ENCODE results near the gene CYS1. TPM values are rescaled to one million over a fixed set of nuclear protein-coding genes. Genes with fewer than 3 reads are reported as not detected.

The CYS1 gene
- total and polyA plus RNA-seq, 2 of the 13 experiments (the other 11 are each of a cell fraction or from before 2014, with no cell fraction given): 0.04 TPM; not detected in 1

DNA sequence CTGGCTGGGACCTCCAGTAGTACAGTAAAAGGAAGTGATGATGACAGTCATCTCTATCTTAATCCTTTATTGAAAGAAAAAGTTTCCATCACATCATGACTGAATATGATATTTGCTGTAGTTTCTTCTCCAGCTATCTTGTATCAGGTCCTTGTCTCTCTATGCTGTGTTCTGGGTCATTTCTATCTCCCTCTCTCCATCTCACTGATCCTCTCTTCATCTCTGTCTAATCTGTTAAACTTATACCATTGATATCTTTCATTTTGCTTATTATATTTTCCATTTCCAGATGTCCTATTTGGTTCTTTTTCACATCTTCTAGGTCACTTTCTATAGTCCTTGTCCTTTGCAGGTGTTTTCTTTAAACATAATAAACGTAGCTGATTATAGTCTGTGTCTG is 12.3 kb downstream of the CYS1 start (continued):
- TF ChIP-seq, protein P1, sequence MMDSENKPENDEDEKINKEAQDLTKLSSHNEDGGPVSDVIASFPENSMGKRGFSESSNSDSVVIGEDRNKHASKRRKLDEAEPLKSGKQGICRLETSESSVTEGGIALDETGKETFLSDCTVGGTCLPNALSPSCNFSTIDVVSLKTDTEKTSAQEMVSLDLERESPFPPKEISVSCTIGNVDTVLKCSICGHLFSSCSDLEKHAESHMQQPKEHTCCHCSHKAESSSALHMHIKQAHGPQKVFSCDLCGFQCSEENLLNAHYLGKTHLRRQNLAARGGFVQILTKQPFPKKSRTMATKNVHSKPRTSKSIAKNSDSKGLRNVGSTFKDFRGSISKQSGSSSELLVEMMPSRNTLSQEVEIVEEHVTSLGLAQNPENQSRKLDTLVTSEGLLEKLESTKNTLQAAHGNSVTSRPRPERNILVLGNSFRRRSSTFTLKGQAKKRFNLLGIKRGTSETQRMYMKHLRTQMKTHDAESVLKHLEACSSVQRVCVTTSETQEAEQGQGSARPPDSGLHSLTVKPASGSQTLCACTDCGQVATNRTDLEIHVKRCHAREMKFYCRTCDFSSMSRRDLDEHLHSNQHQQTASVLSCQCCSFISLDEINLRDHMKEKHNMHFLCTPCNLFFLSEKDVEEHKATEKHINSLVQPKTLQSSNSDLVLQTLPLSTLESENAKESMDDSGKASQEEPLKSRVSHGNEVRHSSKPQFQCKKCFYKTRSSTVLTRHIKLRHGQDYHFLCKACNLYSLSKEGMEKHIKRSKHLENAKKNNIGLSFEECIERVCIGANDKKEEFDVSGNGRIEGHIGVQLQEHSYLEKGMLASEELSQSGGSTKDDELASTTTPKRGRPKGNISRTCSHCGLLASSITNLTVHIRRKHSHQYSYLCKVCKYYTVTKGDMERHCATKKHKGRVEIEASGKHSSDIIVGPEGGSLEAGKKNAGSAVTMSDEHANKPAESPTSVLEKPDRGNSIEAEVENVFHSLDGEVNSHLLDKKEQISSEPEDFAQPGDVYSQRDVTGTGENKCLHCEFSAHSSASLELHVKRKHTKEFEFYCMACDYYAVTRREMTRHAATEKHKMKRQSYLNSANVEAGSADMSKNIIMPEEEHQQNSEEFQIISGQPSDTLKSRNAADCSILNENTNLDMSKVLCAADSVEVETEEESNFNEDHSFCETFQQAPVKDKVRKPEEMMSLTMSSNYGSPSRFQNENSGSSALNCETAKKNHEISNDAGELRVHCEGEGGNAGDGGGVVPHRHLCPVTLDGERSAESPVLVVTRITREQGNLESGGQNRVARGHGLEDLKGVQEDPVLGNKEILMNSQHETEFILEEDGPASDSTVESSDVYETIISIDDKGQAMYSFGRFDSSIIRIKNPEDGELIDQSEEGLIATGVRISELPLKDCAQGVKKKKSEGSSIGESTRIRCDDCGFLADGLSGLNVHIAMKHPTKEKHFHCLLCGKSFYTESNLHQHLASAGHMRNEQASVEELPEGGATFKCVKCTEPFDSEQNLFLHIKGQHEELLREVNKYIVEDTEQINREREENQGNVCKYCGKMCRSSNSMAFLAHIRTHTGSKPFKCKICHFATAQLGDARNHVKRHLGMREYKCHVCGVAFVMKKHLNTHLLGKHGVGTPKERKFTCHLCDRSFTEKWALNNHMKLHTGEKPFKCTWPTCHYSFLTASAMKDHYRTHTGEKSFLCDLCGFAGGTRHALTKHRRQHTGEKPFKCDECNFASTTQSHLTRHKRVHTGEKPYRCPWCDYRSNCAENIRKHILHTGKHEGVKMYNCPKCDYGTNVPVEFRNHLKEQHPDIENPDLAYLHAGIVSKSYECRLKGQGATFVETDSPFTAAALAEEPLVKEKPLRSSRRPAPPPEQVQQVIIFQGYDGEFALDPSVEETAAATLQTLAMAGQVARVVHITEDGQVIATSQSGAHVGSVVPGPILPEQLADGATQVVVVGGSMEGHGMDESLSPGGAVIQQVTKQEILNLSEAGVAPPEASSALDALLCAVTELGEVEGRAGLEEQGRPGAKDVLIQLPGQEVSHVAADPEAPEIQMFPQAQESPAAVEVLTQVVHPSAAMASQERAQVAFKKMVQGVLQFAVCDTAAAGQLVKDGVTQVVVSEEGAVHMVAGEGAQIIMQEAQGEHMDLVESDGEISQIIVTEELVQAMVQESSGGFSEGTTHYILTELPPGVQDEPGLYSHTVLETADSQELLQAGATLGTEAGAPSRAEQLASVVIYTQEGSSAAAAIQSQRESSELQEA (CRISPR knock-in tag; IDR thresholded peaks at IDR 0.05; ENCODE audit: not compliant biosample characterization): no peak
- TF ChIP-seq TCF7L2 (IDR thresholded peaks at IDR 0.05; ENCODE audit: low read depth, low read length) (no peak), ZNF275 (CRISPR knock-in tag; IDR thresholded peaks at IDR 0.05; ENCODE audit: borderline replicate concordance) (no peak), ARNT2 (CRISPR knock-in tag; IDR thresholded peaks at IDR 0.05; ENCODE audit: low read depth) (no peak), TBP (CRISPR knock-in tag; IDR thresholded peaks at IDR 0.05) (no peak)

Measured in HepG2 (cell line).